HFF-Myc (cell line): ENCODE results near the gene SCAF1.
"Not testable (repeated sequence)": the region's sequence is repeated elsewhere in the genome, so short reads cannot be mapped to it uniquely, and the experiment has no call there.

Source experiments
- DNase-seq: peaks from one replicate; pipeline ENCODE4 v3.0.0-alpha.2; 2011; ENCODE audit warnings: low read depth; ENCODE audit errors: extremely low read depth
- H3K4me3 ChIP-seq: replicated peaks from 2 replicates; pipeline ENCODE4 v1.5.1; 2011; ENCODE audit warnings: low read depth, mild to moderate bottlenecking, control low read depth, low read length
- CTCF ChIP-seq: IDR thresholded peaks from 2 replicates; pipeline ENCODE4 v1.5.1; 2012; ENCODE audit warnings: mild to moderate bottlenecking, low read depth, low read length, control low read depth; ENCODE audit errors: missing control alignments

Gene SCAF1

GRCh38 chr19:49616532-49616931 lies 25.5 kb upstream of the SCAF1 start:
- H3K4me3 ChIP-seq, result no peak overlapping the region
- DNase-seq, result no peak
- no peak for TF ChIP-seq CTCF

DNA sequence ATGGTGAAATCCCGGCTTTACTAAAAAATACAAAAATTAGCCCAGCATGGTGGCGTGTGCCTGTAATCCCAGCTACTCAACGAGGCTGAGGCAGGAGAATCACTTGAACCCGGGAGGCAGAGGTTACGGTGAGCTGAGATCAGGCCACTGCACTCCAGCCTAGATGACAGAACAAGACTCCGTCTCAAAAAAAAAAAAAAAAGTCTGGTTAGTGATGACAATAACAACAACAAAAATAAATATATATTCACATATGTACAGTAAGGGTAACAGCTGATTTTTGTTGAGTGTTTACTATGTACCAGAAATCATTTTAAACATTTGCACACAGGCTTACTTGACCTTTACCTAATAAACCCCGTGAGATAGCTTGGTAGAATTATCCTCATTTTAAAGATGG lies 25.1 kb upstream of the SCAF1 start:
- TF ChIP-seq CTCF, result no peak
- DNase-seq, result no peak
- H3K4me3 ChIP-seq, result no peak overlapping the region

GRCh38 chr19:49617860-49618259 lies 24.1 kb upstream of the SCAF1 start:
- DNase-seq, H3K4me3 ChIP-seq: not testable (repeated sequence)

- no peak overlapping the region for H3K4me3 ChIP-seq
- no peak for DNase-seq
- TF ChIP-seq CTCF, result no peak
Measured at GRCh38 chr19:49624967-49625910, 16.8 kb upstream of the SCAF1 start.

- H3K4me3 ChIP-seq, result no peak overlapping the region
- no peak for DNase-seq
- TF ChIP-seq CTCF, result no peak
Measured at GRCh38 chr19:49626226-49626625, 15.8 kb upstream of the SCAF1 start.

DNA sequence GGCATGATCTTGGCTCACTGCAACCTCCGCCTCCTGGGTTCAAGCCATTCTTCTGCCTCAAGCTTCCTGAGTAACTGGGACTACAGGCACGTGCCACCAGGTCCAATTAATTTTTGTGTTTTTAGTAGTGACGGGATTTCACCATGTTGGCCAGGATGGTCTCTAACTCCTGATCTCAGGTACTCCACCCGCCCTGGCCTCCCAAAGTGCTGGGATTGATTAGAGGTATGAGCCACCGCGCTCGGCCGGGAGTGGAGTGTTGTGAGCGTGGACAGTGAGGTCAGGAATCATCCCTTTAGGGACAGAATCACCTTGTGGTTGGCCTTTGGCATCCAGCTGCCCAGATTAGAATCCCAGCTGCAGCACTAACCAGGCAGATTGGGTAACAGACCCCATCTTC lies 12.3 kb upstream of the SCAF1 start:
- DNase-seq, result no peak
- no peak overlapping the region for H3K4me3 ChIP-seq
- no peak for TF ChIP-seq CTCF

- TF ChIP-seq CTCF, result no peak
- no peak overlapping the region for H3K4me3 ChIP-seq
- no peak for DNase-seq
Measured at GRCh38 chr19:49631014-49631588, 10.9 kb upstream of the SCAF1 start.
